ENCODE results near the gene ALK. TPM values are rescaled to one million over a fixed set of nuclear protein-coding genes. Genes with fewer than 3 reads are reported as not detected.
"Not testable (repeated sequence)": the region's sequence is repeated elsewhere in the genome, so short reads cannot be mapped to it uniquely, and the experiment has no call there.

ALK gene
- total RNA-seq, 1 experiment from 2014 or later, result 59.6 TPM

GRCh38 chr2:29844713-29845326, 76.6 kb downstream of the ALK start:
- DNase-seq, result peak in 1 of 2 experiments; percentile 44
- H3K27ac ChIP-seq, result no peak overlapping the region

GRCh38 chr2:29841386-29842004, 79.9 kb downstream of the ALK start:
- H3K4me1 ChIP-seq, result peaks cover 5% of the 10 kb centered on the region; the same call in 1 of the 2 replicates
- peak; percentile 47 to 83 for DNase-seq
- H3K27ac ChIP-seq, result no peak overlapping the region
- no peaks in the 10 kb centered on the region for H3K27me3 ChIP-seq
- H3K9me3 ChIP-seq (replicated peaks), result peaks cover 15% of the 10 kb centered on the region
- H3K36me3 ChIP-seq, result peaks cover 24% of the 10 kb centered on the region; the same call in 1 of the 2 replicates
- no peak overlapping the region for H3K4me3 ChIP-seq

More at GRCh38 chr2:29844713-29845326, 76.6 kb downstream of the ALK start:
- Histone ChIP-seq H3K27me3 (no peaks in the 10 kb centered on the region), H3K4me3 (no peak overlapping the region), H3K9me3 (replicated peaks) (no peaks in the 10 kb centered on the region), H3K36me3 (no peaks in the 10 kb centered on the region), H3K4me1 (peaks cover 33% of the 10 kb centered on the region)

GRCh38 chr2:29839306-29839705, 82.1 kb downstream of the ALK start:
- H3K27me3 ChIP-seq, result no peaks in the 10 kb centered on the region
- peaks cover 12% of the 10 kb centered on the region for H3K4me1 ChIP-seq
- H3K9me3 ChIP-seq (replicated peaks), result peaks cover 17% of the 10 kb centered on the region
- H3K36me3 ChIP-seq, result peaks cover 29% of the 10 kb centered on the region; the same call in 1 of the 2 replicates
- DNase-seq, result no peak
- no peak overlapping the region for H3K27ac ChIP-seq
- no peak overlapping the region for H3K4me3 ChIP-seq

- DNase-seq, result no peak
- no peak overlapping the region for H3K27ac ChIP-seq
- peaks cover 17% of the 10 kb centered on the region for H3K9me3 ChIP-seq (replicated peaks)
- no peaks in the 10 kb centered on the region for H3K27me3 ChIP-seq
- peaks cover 29% of the 10 kb centered on the region; the same call in 1 of the 2 replicates for H3K36me3 ChIP-seq
- peaks cover 23% of the 10 kb centered on the region for H3K4me1 ChIP-seq
- H3K4me3 ChIP-seq, result no peak overlapping the region
Measured at GRCh38 chr2:29837925-29838324, 83.5 kb downstream of the ALK start.

- peak; percentile 55 to 86 for DNase-seq
- no peak overlapping the region for H3K4me3 ChIP-seq
- H3K9me3 ChIP-seq (replicated peaks), result peaks cover 30% of the 10 kb centered on the region
- peaks cover 23% of the 10 kb centered on the region for H3K4me1 ChIP-seq
- peaks cover 52% of the 10 kb centered on the region for H3K36me3 ChIP-seq
- no peaks in the 10 kb centered on the region for H3K27me3 ChIP-seq
- H3K27ac ChIP-seq, result peak overlapping the region; percentile 74
Measured at GRCh38 chr2:29834624-29835023, 86.8 kb downstream of the ALK start.

- Histone ChIP-seq H3K36me3 (peaks cover 53% of the 10 kb centered on the region), H3K9me3 (replicated peaks) (peaks cover 35% of the 10 kb centered on the region)
Measured at GRCh38 chr2:29834036-29834540, 87.3 kb downstream of the ALK start.

GRCh38 chr2:29831560-29831959, 89.8 kb downstream of the ALK start:
- Histone ChIP-seq H3K4me3 (no peak overlapping the region), H3K27ac (no peak overlapping the region), H3K36me3 (peaks cover 42% of the 10 kb centered on the region), H3K4me1 (peaks cover 23% of the 10 kb centered on the region), H3K9me3 (replicated peaks) (peaks cover 35% of the 10 kb centered on the region), H3K27me3 (no peaks in the 10 kb centered on the region)
- DNase-seq, result no peak

More at GRCh38 chr2:29834036-29834540, 87.3 kb downstream of the ALK start:
- DNase-seq, result peak; percentile 26 to 69
- peak overlapping the region; percentile 74 for H3K27ac ChIP-seq
- peaks cover 23% of the 10 kb centered on the region for H3K4me1 ChIP-seq
- H3K27me3 ChIP-seq, result no peaks in the 10 kb centered on the region
- H3K4me3 ChIP-seq, result no peak overlapping the region

- peaks cover 39% of the 10 kb centered on the region for H3K9me3 ChIP-seq (replicated peaks)
- peaks cover 17% of the 10 kb centered on the region for H3K4me1 ChIP-seq
- H3K4me3 ChIP-seq, result no peak overlapping the region
- no peaks in the 10 kb centered on the region for H3K27me3 ChIP-seq
- DNase-seq, result no peak
- H3K27ac ChIP-seq, result no peak overlapping the region
- peaks cover 44% of the 10 kb centered on the region for H3K36me3 ChIP-seq
Measured at GRCh38 chr2:29829841-29830240, 91.5 kb downstream of the ALK start.

GRCh38 chr2:29824145-29824544, 97.2 kb downstream of the ALK start:
- H3K9me3 ChIP-seq (replicated peaks), result peaks cover 28% of the 10 kb centered on the region
- H3K36me3 ChIP-seq, result peaks cover 31% of the 10 kb centered on the region
- not testable (repeated sequence) for H3K4me3 ChIP-seq, H3K27ac ChIP-seq, DNase-seq, H3K27me3 ChIP-seq
- peaks cover 28% of the 10 kb centered on the region for H3K4me1 ChIP-seq

GRCh38 chr2:29821591-29821990, 99.8 kb downstream of the ALK start:
- Histone ChIP-seq H3K4me1 (peaks cover 28% of the 10 kb centered on the region), H3K9me3 (replicated peaks) (peaks cover 15% of the 10 kb centered on the region), H3K36me3 (peaks cover 22% of the 10 kb centered on the region), H3K27me3 (no peaks in the 10 kb centered on the region), H3K4me3 (no peak overlapping the region), H3K27ac (peak overlapping the region; percentile 83)
- DNase-seq, result peak; percentile 93 to 99

GRCh38 chr2:29819570-29819969, 101.8 kb downstream of the ALK start:
- no peak for DNase-seq
- Histone ChIP-seq H3K36me3 (peaks cover 17% of the 10 kb centered on the region; the same call in 1 of the 2 replicates), H3K4me3 (no peak overlapping the region), H3K27me3 (no peaks in the 10 kb centered on the region), H3K4me1 (peaks cover 28% of the 10 kb centered on the region), H3K27ac (no peak overlapping the region), H3K9me3 (replicated peaks) (peaks cover 5% of the 10 kb centered on the region)

- Histone ChIP-seq H3K36me3 (peaks cover 13% of the 10 kb centered on the region; the same call in 1 of the 2 replicates), H3K4me3 (no peak overlapping the region), H3K27ac (no peak overlapping the region), H3K27me3 (no peaks in the 10 kb centered on the region), H3K9me3 (replicated peaks) (no peaks in the 10 kb centered on the region), H3K4me1 (peaks cover 26% of the 10 kb centered on the region)
- DNase-seq, result no peak
Measured at GRCh38 chr2:29817801-29818680, 103.3 kb downstream of the ALK start.

- Histone ChIP-seq H3K36me3 (peaks cover 13% of the 10 kb centered on the region; the same call in 1 of the 2 replicates), H3K4me3 (no peak overlapping the region), H3K27me3 (no peaks in the 10 kb centered on the region), H3K9me3 (replicated peaks) (no peaks in the 10 kb centered on the region), H3K4me1 (peaks cover 24% of the 10 kb centered on the region), H3K27ac (no peak overlapping the region)
- DNase-seq, result no peak
Measured at GRCh38 chr2:29817299-29817698, 104.1 kb downstream of the ALK start.

- Histone ChIP-seq H3K9me3 (replicated peaks) (no peaks in the 10 kb centered on the region), H3K36me3 (peaks cover 13% of the 10 kb centered on the region; the same call in 1 of the 2 replicates), H3K4me1 (peaks cover 24% of the 10 kb centered on the region), H3K27ac (no peak overlapping the region), H3K27me3 (no peaks in the 10 kb centered on the region), H3K4me3 (no peak overlapping the region)
- no peak for DNase-seq
Measured at GRCh38 chr2:29816651-29817050, 104.7 kb downstream of the ALK start.

Data from SJCRH30 (cell line).